NCI-H2171 (cell line): Measurements from ENCODE around the gene FMO1.
"Not testable (repeated sequence)": the region's sequence is repeated elsewhere in the genome, so short reads cannot be mapped to it uniquely, and the experiment has no call there.

Experiments used
- DNase-seq: peaks from one replicate; lab custom pipeline; 2025; lab: John Stamatoyannopoulos, UW

Gene FMO1

DNA sequence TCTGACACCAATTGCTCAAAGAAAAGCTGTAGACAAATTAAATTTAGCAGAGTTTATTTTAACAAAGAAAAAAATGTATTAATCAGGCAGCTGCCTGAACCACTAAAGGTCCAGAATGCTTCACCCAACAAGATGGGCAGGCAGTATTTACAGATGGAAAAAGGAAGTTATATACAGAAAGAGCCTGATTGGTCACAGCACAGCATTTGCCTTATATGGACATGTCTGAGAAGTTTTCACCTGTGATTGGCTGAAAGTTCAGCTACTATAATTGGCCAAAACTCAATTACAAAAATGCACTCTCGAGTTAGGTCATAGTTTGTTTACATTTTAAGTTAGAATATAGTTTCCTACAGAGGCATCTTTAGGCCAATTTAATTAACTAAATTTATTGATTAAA is 15.1 kb upstream of the FMO1 start:
- no peak for DNase-seq

DNA sequence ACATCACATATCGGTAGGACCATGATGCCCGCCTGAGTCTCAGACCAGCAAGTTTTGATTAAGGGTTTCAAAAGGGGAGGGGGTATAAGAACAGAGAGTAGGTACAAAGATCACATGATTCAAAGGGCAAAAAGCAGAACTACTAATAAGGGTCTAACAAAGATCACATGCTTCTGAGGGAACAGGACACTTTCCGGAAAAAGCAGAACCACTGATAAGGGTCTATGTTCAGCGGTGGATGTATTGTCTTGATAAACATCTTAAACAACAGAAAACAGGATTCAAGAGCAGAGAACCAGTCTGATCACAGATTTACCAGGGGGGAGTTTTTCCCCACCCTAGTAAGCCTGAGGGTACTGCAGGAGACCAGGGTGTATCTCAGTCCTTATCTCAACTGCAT is 12.1 kb upstream of the FMO1 start:
- DNase-seq, result not testable (repeated sequence)

DNA sequence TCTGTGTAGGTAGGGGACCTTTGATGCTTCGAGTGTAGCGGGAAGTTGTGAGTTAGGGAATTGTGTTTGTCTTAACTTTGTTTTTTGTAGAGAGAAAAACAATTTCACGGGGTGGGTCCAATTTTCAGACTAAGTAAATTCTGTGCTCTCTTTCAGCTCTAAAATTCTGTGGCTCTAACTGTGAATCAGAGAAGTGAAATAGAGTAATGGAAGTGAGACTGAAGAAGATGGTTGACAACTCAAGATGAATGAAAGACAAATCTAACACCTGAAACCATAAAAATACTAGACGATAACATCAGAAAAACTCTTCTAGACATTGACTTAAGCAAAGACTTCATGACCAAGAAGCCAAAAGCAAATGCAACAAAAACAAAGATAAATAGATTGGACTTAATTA is 4.4 kb upstream of the FMO1 start:
- DNase-seq, result no peak

DNA sequence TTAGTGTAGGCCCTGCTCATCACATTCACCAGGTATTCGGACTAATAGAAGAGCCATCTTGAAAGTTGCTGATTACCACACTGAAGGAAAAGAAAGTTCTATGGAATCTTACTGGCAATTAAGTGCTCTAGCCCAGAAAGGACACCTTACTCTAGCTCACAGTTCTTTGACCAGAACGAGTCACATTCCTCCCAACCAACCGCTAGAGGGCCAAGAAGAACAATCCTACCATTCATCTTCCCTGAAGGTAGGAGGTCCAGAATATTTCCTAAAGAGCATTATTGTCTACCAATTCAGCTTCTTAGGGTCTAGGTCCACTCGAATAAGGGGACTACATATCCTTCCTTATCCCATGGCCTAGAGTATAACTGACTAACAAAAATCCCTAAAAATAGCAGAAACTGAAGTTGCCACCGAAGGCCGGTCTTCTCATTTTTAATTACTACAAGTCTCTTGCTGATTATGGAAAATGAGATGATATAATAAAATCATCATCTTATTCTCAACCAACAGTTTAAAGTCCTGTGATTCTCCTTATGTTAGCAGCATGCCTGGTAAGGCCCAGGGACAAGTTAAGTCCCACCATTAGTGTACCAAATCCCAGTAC is 2.7 kb upstream of the FMO1 start:
- DNase-seq, result peak; percentile 5

DNA sequence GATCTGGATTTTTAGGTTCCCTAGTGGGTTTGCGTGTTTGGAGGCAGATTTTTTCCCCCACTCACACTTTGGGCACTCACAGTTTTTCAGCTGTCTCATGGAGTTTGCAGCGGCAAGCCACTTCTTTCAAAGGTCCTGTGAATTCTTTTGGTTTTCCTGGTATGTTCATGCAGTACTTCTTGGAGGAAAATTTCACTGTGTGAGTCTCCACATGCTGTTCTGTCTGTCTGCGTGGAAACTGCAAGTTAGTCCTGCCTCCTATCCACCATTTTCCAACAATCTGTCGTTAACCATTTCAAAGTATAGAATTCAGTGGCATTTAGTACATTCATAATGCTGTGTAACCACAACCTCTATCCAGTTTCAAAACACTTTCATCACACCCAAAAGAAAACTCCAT is 793 bp upstream of the FMO1 start:
- DNase-seq, result no peak

DNA sequence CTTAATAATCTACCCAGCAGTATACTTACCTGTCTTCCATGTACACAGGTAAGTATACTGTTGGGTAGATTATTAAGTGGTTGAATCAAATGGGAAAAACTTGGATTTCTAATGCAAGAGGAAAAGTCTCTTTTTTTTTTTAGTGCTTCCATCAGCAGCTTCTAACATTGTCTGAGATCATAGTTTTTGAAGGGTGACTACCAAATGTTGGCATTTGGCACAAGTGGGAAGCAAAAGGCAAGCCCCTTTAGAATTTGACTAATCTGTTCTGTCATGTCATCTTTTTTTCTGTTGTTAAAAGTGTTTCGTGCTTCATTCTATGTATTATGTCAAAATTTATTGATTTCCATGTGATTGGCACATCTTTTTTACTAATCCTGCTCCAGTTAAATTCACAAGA is 547 bp downstream of the FMO1 start:
- no peak for DNase-seq

DNA sequence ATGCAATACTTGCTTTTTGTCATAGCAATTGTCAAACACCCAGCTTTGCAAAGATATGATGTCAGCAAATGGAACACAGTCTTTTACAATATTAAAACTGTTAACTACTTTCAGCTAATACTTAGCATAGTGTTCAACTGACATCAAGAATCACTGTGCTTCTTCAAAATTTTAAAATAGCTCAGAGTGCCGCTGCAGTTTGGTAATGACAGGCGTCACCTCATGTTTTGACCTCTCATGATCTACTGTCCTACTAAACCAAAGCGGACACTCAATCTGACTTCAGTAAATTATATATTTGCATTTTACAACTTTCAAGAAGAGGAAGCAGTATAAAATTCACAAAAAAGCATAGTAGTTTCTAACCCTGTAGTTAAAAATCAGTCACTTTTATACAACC is 2.0 kb downstream of the FMO1 start:
- no peak for DNase-seq

DNA sequence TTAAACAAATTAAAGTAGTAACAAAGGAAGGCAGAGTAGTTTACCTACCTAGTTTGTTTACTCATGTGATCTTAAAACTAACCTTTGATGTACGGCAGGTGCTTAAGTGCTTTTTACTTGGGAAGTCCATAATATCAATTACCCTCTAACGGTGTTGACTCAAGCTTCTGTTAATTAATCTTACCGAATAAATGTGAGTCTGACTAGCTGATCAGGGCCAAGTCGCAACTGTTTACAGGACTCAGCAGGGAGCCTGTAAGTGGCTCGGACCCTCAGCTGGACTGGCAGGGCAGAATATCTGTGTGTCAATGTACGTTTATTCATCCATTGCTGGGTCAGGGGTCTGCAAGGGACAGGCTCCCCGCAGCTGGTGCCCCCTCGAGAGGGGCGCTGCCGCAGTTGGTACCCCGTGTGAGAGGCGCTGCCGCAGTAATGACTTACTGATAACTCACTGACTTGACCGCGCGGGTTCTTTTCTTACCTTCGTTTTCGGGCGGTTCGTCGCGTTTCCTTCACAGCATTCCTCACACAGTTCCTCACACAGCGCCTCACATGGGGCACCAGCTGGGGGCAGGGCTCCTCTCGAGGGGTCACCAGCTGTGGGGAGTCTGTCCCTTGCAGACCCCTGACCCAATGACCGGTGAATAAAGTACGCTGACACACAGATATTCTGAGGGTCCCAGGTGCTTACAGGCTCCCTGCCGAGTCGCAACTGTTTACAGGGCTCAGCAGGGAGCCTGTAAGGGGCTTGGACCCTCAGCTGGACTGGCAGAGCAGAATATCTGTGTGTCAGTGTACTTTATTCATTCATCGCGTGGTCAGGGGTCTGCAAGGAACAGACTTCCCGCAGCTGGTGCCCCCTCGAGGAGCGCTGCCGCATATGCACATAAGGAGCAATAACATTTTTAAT is 3.0 kb downstream of the FMO1 start:
- DNase-seq, result no peak

DNA sequence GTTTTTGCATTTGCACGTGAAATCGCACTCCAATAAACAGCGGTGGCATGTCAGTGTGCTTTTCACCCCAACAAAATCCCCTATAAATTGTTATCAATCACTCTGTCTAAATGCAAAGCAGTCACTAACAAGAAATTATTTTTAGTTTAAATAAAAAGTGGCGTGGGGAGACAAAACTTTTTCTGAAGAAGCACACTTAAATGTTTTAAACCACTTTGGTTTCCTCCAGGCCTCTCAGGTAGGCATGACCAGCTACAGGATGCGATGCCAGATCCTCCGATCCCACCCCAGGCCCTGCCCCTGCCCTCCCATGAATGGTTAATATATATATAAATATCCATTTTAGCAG is 3.6 kb downstream of the FMO1 start:
- DNase-seq, result no peak

DNA sequence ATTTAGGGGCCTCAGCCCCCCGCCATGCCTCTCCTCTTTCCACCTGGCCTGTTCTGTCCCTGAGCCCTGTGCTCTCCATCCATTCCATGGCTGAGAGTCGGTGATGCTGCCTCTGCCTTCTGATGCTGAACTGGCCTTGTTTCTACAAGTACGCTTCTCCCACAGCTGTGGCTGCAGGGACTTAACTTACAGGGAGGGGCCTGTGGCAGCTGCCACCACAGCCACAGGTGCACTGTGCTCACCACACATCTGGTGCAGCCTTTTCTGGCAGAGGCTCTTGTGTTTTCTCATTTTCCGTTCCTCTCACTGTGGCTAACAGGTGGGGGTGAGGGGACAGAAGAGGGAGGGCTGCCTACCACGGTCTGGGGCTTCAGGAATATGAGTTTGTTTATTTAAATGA is 4.2 kb downstream of the FMO1 start:
- no peak for DNase-seq

DNA sequence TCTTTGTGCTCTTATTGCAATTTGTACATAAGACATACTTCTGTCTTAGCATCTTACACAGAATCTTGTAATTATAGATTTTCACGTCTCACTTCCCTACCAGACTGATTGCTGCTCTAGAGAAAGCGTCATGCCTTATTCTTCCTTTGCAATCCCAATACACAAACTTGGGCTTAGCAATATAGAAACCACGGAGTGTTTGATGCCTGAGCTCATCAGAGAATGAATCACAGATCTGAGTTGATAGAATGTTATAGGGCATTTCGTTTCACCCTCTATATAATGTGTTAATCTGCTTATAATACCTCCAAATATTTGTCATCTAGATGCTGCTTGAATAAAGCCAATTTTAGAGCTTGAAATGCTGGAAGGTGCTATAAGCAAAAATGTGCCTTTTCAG is 6.6 kb downstream of the FMO1 start:
- DNase-seq, result no peak

DNA sequence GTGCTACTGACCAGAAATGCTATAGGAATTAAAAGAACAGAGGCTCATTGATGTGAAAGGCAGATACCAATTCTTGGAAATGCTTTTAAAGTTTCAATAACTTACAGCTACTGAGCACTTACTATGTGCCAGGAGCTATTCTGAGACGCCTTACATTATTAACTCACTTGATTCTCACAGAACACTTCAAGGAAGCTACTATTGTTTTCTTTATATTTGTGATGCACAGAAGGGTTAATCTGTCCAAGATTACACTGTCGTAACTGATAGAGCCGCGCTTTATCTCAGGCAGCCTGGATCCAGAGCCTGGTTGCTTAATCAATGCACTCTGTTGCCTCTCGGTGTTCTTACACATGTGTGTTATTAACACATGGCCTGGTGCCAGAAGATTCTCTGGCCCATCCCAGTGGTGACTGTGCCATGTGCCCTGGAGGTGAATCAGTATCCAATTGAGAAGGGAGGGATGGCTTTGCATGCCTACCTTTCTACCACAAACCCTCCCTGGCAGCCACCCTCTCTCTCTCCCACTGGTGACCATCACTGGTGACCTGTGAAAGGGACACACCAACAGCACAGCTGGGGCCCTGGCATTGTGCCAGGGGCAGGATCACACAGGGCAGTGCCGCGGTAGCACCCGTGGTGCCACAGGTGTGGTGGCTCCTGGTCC is 8.8 kb downstream of the FMO1 start:
- no peak for DNase-seq

DNA sequence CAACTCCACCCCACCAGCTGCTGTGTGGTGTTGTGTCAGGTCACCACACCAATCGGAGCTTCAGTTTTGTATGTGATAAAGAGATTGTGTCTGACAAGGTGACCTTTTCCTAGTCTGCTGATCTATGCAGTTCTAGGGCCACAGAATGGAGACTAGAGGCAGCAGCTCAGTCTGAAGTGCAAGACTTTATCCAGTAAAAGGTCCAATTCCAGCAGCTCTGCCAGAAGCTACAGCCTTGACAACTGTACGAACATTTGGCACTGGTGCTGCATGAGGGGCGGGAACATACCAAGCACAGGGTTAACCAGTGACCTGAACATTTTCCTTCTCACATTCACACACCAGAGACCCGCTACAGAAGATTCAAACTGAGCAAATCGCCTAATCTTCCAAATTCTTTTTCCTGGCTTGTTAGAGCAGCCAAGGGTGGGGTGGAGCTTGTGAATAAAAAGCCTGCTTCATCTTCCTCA is 9.3 kb downstream of the FMO1 start:
- DNase-seq, result no peak

DNA sequence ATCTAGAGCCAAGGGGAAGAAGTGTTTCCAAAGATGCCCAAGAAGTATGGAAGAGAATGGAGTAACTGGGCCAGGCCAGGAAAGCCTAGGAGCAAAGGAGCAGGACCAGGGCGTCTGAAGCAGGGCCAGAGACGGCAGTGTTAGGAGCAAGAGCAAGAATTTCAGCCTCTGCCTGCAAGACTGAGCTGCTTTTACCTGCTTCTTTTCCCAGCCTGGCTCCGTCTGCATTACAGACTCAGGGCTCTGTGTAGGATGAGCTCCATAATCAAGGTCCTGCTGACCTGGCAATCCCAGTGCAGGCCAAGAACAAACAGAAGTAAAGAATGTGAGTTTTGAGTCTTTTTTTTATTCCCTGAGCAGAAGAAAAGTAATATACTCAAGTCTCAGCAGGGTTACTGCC is 10.1 kb downstream of the FMO1 start:
- no peak for DNase-seq

DNA sequence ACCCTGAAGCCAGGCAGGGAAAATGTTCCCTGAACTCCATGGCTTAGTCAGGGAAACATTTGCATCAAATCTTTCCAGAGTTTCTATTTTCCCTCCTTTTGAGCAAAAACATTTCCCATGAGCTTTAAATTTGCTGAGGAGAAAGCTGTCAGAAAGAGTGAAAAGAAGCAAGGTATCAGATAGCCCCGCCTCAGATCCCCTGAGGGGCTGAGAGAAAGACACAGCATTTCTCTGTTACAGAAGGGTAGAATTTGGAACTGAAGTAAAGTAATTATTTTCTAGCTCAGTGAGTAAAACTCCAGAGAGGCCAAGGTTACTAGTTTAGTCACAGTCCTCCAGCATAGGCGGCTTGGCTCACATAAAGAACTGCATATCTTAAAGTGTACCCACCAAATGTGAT is 10.6 kb downstream of the FMO1 start:
- DNase-seq, result no peak

DNA sequence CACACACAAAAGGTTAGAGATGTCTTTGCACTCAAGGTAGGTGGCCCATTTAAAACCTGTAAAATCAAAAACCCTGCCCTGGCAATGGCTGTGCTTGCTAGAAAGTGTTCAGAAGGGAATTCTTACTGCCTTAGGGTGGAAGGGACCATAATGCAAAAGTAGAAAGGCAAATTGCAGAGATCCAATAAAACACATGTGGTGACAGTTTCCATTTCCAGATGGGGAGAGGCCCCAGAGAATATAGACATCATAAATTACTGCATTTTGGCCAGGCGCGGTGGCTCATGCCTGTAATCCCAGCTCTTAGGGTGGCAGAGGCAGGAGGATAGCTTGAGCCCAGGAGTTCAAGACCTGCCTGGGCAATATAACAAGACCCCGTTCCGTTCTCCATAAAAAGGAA is 13.0 kb downstream of the FMO1 start:
- no peak for DNase-seq

DNA sequence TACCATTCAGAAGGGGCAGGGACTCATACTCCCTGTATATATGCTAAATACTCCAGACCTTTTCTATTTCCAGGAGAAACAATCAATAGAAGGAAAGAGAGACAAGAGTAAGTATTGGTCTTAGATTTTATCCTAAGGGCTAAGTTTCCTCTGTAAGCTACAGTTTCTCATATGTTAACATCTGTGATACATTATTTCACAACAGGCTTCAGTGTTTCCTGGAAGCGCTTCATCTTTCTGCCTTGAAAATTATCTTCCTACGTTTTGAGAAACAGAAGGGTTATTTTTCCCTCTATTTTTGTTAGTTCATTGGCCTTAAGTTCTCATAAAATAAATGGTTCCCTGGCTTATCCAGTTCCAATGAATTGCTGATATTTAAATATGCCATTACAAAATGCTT is 15.6 kb downstream of the FMO1 start:
- no peak for DNase-seq

DNA sequence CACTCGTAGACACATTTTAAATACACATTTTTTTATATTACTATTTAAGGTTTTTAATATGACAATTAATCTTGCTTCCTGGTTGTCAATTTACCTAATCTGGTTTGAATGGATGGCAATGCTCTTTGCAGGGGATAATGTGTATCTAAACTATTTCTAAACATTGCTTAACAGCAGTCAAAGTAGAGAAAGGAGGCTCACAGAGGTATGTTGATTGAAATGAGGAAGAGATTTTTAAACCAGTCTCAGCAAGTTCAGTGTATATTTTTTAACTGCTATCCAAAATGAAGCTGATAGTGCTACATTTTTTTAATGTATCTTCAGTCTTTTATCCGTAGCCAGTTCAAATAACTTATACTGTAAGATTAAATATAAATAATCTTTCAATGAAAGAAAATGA is 17.4 kb downstream of the FMO1 start:
- DNase-seq, result no peak

DNA sequence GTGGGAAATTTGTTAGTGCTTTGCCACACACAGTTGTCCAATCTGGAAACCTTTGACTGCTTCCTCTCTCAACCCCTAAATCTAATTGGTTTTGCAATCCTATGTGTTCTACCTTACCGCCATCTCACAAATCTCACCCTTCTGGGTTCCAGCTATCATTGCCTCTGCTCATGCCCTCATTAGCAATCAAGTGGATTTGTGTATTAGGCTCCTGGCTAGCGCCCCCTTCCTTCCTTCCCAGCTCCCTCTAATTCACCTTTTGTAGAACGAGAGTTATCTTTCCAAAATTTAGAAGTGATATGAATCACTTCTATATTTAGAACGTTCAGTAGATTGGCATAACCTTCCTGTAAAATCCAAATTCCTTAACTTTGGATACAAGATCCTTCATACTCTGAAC is 18.6 kb downstream of the FMO1 start:
- DNase-seq, result no peak

DNA sequence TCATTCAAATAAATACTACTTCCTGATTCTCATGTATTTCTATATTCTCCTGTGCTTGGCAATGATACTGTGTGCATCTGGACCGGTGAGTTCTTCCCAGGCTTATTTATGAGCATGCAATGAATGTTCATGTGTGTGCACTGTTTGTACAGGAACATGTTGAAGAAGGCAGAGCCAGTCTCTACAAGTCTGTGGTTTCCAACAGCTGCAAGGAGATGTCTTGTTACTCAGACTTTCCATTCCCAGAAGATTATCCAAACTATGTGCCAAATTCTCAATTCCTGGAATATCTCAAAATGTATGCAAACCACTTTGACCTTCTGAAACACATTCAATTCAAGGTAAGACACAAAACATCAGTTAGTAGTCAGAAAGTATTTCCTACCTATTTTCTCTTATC is 19.1 kb downstream of the FMO1 start:
- DNase-seq, result no peak

DNA sequence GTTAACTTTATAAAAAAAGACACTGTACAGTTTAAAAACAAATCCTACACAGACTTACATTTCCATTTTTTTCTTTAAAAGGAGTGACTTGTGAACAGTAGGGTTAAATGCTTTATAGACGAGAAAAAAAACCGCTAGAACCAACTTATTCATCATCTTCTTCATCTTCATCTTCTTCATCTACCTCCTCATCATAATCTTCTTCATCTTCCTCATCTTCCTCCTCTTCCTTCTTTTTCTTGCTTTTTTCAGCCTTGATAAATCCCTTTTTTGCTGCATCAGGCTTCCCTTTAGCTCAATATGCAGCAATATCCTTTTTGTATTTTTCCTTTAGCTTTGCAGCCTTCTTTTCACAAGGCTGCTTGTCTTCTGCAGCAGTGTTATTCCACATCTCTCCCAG is 22.5 kb downstream of the FMO1 start:
- no peak for DNase-seq

DNA sequence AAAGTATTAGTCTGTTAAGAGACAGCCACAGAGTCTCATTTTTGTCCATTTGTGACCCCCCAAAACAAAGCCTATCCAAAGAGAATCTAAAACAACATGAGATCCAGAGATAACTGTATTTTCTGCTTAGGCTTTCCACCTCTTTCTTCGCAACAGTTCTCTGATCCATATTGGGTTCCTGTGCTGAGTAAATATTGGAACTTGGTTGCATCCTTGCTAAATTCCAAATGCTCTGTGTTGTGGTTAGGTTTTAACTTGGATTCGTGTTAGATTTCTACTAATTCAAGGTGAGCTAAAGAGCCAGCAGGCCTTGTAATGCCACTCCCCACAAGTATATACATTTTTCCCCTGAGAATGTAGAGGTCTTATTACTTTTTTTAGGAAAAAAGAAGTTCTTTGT is 29.2 kb downstream of the FMO1 start:
- DNase-seq, result no peak

DNA sequence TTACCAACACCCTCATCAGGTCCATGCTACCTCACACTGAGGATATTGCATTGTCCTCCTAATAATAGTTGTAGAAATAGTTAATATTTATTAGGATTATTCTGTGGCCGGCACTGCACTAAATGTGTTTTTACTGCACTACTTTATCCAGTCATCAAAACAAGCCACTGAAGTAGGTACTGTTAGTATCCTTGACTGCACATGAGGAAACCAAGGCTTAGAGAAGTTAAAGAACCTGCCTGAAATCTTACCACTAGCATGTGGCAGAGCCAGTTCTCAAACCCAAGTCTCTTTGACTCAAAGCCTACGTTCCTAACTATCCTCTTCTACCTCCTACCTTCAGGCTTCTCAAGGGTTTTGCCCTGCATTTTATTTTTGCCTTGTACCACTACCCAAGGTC is 30.9 kb downstream of the FMO1 start:
- DNase-seq, result no peak
